Hematopoietic multipotent progenitor cell treated with erythropoietin and hydrocortisone succinate and interleukin-3 and kit ligand, for 8 days (in vitro differentiated cells): ENCODE results near the gene NR5A1.

Source experiments
- DNase-seq: peaks from one replicate; pipeline ENCODE4 v3.0.0-alpha.2; 2015

Gene NR5A1

GRCh38 chr9:124506931-124507879, at the start of gene NR5A1:
TSS of gene NR5A1 (minus strand) at chr9:124507399. CDS start at chr9:124503395, 4,004 bp downstream.
- DNase-seq = no peak

GRCh38 chr9:124555043-124555442, 47.8 kb upstream of the NR5A1 start:
- DNase-seq = no peak

GRCh38 chr9:124553738-124554137, 46.5 kb upstream of the NR5A1 start:
- no peak for DNase-seq

GRCh38 chr9:124552273-124552605, 45.0 kb upstream of the NR5A1 start:
- DNase-seq = no peak

GRCh38 chr9:124551472-124552272, 44.5 kb upstream of the NR5A1 start:
- DNase-seq = peak; percentile 53

- DNase-seq = no peak
Measured at GRCh38 chr9:124550072-124550471, 42.9 kb upstream of the NR5A1 start.

- no peak for DNase-seq
Measured at GRCh38 chr9:124549016-124549415, 41.8 kb upstream of the NR5A1 start.

GRCh38 chr9:124544535-124544934, 37.3 kb upstream of the NR5A1 start:
- peak; percentile 34 for DNase-seq

GRCh38 chr9:124541824-124542223, 34.6 kb upstream of the NR5A1 start:
- DNase-seq = no peak

- peak; percentile 74 for DNase-seq
Measured at GRCh38 chr9:124537926-124538325, 30.7 kb upstream of the NR5A1 start.

GRCh38 chr9:124535846-124536245, 28.6 kb upstream of the NR5A1 start:
- no peak for DNase-seq

GRCh38 chr9:124532897-124533296, 25.7 kb upstream of the NR5A1 start:
- DNase-seq = no peak

GRCh38 chr9:124531115-124531514, 23.9 kb upstream of the NR5A1 start:
- no peak for DNase-seq

- DNase-seq = no peak
Measured at GRCh38 chr9:124530246-124530645, 23.0 kb upstream of the NR5A1 start.

GRCh38 chr9:124527781-124528180, 20.6 kb upstream of the NR5A1 start:
- DNase-seq = no peak

- no peak for DNase-seq
Measured at GRCh38 chr9:124526174-124526573, 19.0 kb upstream of the NR5A1 start.

- no peak for DNase-seq
Measured at GRCh38 chr9:124522121-124523098, 15.2 kb upstream of the NR5A1 start.

- no peak for DNase-seq
Measured at GRCh38 chr9:124521142-124521541, 13.9 kb upstream of the NR5A1 start.

GRCh38 chr9:124520206-124520596, 13.0 kb upstream of the NR5A1 start:
- DNase-seq = no peak

- no peak for DNase-seq
Measured at GRCh38 chr9:124518116-124518515, 10.9 kb upstream of the NR5A1 start.

- no peak for DNase-seq
Measured at GRCh38 chr9:124517600-124517999, 10.4 kb upstream of the NR5A1 start.

- DNase-seq = no peak
Measured at GRCh38 chr9:124514874-124515273, 7.7 kb upstream of the NR5A1 start.

- no peak for DNase-seq
Measured at GRCh38 chr9:124514125-124514524, 6.9 kb upstream of the NR5A1 start.
